ENCODE results near the gene NGF.
"Not testable (repeated sequence)": the region's sequence is repeated elsewhere in the genome, so short reads cannot be mapped to it uniquely, and the experiment has no call there.

Gene NGF

DNA sequence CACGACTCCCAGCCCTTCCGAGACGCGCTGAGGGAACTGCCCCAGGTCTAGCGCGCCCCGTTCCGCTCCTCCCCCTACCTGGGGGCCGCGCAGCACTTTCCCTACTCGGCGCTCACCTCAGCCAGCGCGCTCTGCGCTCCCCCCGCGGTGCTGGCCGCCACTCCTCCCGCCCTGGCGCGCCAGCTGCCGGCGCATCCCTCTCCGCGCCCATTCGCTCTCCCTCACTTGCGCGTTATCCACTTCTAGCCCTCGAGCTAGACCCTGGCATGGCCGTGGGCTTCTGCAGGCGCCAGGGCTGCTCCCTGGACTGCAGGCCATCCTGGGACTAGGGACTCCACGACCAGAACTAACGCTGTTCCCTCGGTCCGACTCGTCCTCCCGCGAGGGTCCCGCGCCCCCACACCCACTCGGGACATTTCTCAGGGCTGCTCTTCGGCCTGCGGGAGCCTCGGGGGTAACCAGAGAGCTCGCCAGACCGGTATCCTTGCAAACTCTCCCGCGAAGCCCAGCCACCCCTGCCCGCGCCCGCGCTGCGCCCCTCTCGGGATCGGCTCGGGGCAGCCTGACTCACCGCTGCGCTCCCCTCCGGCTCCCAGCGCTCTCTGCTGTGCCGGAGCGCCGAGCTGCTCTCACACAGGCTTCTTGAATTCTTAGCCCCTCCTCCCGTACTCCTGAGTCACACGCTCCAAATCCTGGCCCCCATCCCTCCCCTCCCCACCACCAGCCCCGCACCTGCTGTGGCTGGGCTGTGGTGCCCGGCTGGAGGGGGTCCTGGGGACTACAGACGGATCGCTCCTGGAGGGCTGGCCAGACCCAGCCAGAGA, at the start of gene NGF:
NGF (minus strand) TSS at position 617 of the 824 bp plus-strand sequence. CDS start 51,454 bp downstream, outside the sequence.
- no peak for TF ChIP-seq ZFX (IDR thresholded peaks at IDR 0.05)
- TF ChIP-seq, protein P1, sequence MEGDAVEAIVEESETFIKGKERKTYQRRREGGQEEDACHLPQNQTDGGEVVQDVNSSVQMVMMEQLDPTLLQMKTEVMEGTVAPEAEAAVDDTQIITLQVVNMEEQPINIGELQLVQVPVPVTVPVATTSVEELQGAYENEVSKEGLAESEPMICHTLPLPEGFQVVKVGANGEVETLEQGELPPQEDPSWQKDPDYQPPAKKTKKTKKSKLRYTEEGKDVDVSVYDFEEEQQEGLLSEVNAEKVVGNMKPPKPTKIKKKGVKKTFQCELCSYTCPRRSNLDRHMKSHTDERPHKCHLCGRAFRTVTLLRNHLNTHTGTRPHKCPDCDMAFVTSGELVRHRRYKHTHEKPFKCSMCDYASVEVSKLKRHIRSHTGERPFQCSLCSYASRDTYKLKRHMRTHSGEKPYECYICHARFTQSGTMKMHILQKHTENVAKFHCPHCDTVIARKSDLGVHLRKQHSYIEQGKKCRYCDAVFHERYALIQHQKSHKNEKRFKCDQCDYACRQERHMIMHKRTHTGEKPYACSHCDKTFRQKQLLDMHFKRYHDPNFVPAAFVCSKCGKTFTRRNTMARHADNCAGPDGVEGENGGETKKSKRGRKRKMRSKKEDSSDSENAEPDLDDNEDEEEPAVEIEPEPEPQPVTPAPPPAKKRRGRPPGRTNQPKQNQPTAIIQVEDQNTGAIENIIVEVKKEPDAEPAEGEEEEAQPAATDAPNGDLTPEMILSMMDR (conservative IDR thresholded peaks at IDR 0.05): no peak
- no peak within 1 kb of the TSS for H3K27ac ChIP-seq

- H3K27ac ChIP-seq: not testable (repeated sequence)
Observed at GRCh38 chr1:115383455-115383854, 45.4 kb upstream of the NGF start.

DNA sequence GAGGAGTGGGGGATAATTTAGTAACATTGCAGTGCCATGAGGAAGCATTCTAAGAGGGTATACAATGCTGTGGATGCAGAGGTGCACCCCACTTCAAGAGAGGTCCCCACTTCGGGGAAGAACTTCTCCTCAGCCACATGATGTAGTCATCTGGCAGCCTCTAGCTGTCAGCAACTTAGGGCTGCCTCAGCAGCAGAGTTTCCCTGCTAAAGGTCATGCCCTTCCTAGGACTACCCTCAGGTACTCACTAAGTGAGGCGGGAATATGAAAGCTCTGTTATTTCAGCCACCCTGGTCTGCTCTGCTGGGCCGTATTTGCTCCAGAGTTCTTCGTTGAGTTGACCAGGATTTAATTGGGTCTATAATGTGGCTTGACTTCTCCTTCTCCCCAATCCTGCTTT, 41.9 kb upstream of the NGF start:
- no peak overlapping the region for H3K27ac ChIP-seq
- TF ChIP-seq ZFX (IDR thresholded peaks at IDR 0.05): no peak
- TF ChIP-seq, protein P1 (conservative IDR thresholded peaks at IDR 0.05): no peak

- H3K27ac ChIP-seq: no peak overlapping the region
- TF ChIP-seq, protein P1 (conservative IDR thresholded peaks at IDR 0.05): no peak
- TF ChIP-seq ZFX (IDR thresholded peaks at IDR 0.05): no peak
Observed at GRCh38 chr1:115377411-115377810, 39.4 kb upstream of the NGF start.

DNA sequence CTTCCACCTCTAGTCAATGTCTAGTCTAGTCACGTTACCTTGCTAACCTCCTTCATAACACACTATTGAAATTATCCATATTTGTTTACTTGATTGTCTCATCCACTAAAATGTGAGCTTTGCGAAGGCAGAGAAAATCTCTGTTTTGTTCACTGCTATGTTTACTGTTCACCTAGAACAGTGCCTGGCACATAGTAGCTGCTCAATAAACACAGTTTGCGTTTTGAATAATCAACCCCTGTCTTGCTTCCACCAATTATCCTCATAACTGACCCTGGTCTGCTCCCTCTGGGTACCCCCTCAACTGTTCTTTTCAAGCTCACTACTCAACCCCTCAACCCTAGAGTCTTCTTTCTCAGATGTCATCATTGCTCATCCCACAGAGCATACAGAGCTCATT, 36.5 kb upstream of the NGF start:
- no peak overlapping the region for H3K27ac ChIP-seq
- no peak for TF ChIP-seq ZFX (IDR thresholded peaks at IDR 0.05)
- TF ChIP-seq, protein P1 (conservative IDR thresholded peaks at IDR 0.05): no peak

DNA sequence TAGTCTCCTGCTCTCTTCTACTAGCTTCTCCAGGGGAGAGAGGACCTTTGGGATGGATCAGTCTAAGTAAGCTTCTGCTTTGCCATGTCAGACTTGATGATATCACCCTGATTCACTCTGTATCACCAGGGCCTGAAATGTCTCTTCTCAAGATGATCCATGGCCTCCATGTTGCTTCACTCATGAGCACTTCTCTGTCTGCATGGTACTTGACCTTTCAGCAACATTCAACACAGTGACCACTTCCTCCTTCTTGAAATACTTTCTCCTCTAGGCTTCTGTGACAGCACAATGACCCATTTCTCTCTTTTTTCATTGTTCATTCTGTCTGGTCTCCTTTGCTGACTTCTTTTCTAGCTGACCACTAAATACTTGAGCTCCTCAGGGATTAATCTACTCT, 35.3 kb upstream of the NGF start:
- H3K27ac ChIP-seq: no peak overlapping the region
- TF ChIP-seq, protein P1 (conservative IDR thresholded peaks at IDR 0.05): no peak
- TF ChIP-seq ZFX (IDR thresholded peaks at IDR 0.05): no peak

- TF ChIP-seq, protein P1 (conservative IDR thresholded peaks at IDR 0.05): no peak
- no peak for TF ChIP-seq ZFX (IDR thresholded peaks at IDR 0.05)
- H3K27ac ChIP-seq: no peak overlapping the region
Observed at GRCh38 chr1:115365738-115366137, 27.7 kb upstream of the NGF start.

GRCh38 chr1:115364780-115365155, 26.7 kb upstream of the NGF start:
- no peak overlapping the region for H3K27ac ChIP-seq
- TF ChIP-seq, protein P1 (conservative IDR thresholded peaks at IDR 0.05): no peak
- no peak for TF ChIP-seq ZFX (IDR thresholded peaks at IDR 0.05)
